Transverse colon (tissue), 4 donors: Measurements from ENCODE around the gene DGKG.

Experiments used
- POLR2A ChIP-seq: fragments of 450-650 bp; IDR thresholded peaks from one replicate; pipeline ENCODE4 v1.6.1; 2016; ENCODE audit warnings: antibody characterized with exemption, mild to moderate bottlenecking, moderate library complexity
- POLR2AphosphoS5 ChIP-seq, 3 donors: sonication (generic); formaldehyde crosslinking; IDR thresholded peaks; one replicate each; pipeline ENCODE4 v1.6.1; 2016; ENCODE audit warnings: antibody characterized with exemption in 3 of 3
- TF ChIP-seq, protein P1 (sequence below), 5 experiments: fragments of 200-600 bp in 3 of 5; fragments of 450-650 bp in 2 of 5; sonication (generic) in 3 of 5; IDR thresholded peaks; 1 replicate in 2 of 5; 2 replicates in 3 of 5; pipeline ENCODE4 v1.5.1; 2016 to 2017; ENCODE audit warnings: antibody characterized with exemption in 5 of 5, inconsistent platforms in 3 of 5, mild to moderate bottlenecking in 2 of 5, moderate library complexity in 1 of 5

DNA sequence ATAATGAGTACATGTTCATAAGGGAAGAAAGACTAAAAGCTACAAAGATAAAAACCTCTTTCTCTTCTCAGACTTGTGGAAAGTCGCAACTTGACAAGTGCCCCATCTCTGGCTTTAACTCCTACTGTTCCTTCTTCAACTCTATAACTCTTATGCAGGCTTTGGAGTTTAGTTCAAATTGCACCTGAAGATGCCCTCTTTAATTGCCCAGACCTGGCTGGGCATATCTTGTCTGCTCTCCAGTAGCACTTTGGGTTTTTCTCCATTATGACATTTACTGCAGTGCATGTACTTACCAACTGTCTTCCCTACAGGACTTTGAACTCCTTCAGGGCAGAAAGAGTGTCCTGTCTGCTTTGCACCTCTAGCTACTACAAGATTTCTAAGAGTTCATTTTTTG is 32.4 kb downstream of the DGKG start:
- TF ChIP-seq POLR2A: no peak
- TF ChIP-seq, protein P1, sequence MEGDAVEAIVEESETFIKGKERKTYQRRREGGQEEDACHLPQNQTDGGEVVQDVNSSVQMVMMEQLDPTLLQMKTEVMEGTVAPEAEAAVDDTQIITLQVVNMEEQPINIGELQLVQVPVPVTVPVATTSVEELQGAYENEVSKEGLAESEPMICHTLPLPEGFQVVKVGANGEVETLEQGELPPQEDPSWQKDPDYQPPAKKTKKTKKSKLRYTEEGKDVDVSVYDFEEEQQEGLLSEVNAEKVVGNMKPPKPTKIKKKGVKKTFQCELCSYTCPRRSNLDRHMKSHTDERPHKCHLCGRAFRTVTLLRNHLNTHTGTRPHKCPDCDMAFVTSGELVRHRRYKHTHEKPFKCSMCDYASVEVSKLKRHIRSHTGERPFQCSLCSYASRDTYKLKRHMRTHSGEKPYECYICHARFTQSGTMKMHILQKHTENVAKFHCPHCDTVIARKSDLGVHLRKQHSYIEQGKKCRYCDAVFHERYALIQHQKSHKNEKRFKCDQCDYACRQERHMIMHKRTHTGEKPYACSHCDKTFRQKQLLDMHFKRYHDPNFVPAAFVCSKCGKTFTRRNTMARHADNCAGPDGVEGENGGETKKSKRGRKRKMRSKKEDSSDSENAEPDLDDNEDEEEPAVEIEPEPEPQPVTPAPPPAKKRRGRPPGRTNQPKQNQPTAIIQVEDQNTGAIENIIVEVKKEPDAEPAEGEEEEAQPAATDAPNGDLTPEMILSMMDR (IDR thresholded peaks at IDR 0.05): no peak
- TF ChIP-seq POLR2AphosphoS5 (IDR thresholded peaks at IDR 0.05): no peak
